WERI-Rb-1 (cell line): Measurements from ENCODE around the gene PAQR7.
A peak's percentile ranks its signal among the peaks of the same experiment; 100 is the strongest.

Source experiments
- DNase-seq: peaks from one replicate; pipeline ENCODE4 v3.0.0-alpha.2; 2020
- H3K27ac ChIP-seq: fragments of 250-450 bp; sonication (Bioruptor Pico); 2 replicates; pipeline ENCODE4 v1.5.1; 2020; ENCODE audit warnings: mild to moderate bottlenecking, moderate library complexity
- H3K27me3 ChIP-seq: fragments of 250-450 bp; sonication (Bioruptor Pico); 2 replicates; pipeline ENCODE4 v1.5.1; 2021; ENCODE audit warnings: mild to moderate bottlenecking, low read depth, moderate library complexity; ENCODE audit not compliant: insufficient read depth, severe bottlenecking
- H3K36me3 ChIP-seq: fragments of 250-450 bp; sonication (Bioruptor Pico); 2 replicates; pipeline ENCODE4 v1.5.1; 2020; ENCODE audit warnings: mild to moderate bottlenecking, moderate library complexity
- H3K4me3 ChIP-seq: 2 replicates; pipeline ENCODE4 v1.5.1; 2011; ENCODE audit warnings: low read depth, mild to moderate bottlenecking, control low read depth, low read length
- H3K9me3 ChIP-seq: fragments of 250-450 bp; sonication (Bioruptor Pico); 2 replicates; pipeline ENCODE4 v1.5.1; 2021; ENCODE audit warnings: mild to moderate bottlenecking, moderate library complexity; ENCODE audit not compliant: severe bottlenecking
- CTCF ChIP-seq: IDR thresholded peaks from 2 replicates; pipeline ENCODE4 v1.5.1; 2011; ENCODE audit warnings: low read depth, mild to moderate bottlenecking, control low read depth, inconsistent platforms, low read length

The PAQR7 gene

DNA sequence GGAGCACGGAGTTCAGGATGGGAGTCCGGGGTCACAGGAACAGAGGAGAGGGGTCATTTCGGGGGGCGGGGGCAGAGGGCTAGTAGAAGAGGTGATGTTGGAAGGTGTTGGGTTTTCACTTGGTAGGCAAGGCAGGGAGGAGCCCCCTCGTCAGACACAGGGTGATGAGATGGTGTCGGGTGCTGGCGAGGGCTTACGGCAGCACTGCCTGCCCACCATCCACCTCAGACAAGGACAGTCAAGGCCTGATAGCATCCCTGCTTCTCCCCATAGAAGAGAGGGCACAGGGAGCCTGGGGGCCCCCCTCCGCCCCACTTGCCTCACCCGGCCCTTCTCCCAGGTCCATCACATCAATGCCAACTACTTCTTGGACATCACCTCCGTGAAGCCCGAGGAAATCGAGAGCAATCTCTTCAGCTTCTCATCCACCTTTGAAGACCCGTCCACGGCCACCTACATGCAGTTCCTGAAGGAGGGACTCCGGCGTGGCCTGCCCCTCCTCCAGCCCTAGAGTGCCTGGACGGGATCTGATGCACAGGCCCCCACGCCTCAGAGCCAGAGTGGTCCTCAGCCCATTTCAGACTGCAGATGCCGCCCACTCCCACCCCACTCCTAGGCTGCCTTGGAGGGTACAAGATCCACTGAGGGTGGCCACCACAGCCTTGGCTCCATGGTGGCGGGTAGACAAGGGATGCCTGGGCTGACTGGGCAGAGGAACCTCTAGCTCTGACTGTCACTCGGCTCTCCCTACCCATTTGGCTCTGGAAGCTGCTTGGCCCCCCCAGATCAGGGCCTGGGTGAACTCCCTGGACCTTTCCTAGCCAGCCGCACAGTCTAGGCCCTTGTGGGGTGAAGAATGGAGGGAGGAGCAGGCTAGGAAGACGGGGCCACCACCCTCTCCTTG, 60.0 kb downstream of the PAQR7 start:
- peaks cover 7% of the 10 kb centered on the region for H3K36me3 ChIP-seq
- H3K27me3 ChIP-seq = no peaks in the 10 kb centered on the region
- no peak overlapping the region for H3K27ac ChIP-seq
- no peaks in the 10 kb centered on the region for H3K9me3 ChIP-seq
- no peak for DNase-seq
- TF ChIP-seq CTCF = no peak
- H3K4me3 ChIP-seq = no peak overlapping the region

DNA sequence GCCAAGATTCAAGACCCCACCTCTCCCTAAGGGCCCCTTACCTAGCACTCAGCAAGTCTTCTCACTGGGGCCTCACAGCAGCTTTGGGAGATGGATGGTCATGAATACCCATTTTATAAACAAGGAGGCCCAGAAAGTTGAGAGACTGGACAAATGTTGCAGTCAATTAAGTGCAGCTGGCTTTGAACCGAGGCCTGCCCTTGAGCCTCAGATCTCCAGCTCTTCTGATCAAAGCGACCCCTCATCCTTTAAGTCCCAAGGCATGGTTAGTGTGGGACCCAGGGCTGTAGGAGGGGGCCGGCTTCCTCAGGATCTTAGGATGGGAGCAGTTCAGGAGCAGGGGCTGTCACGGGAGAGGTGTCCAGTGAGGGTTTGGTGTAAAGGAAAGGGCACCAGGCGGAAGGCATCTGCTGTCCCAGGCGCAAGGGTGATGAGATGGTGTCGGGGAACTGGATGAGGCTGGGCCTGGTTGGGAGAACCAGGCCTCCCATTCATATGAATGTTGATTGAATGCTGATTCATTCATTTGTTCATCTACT, 60.9 kb downstream of the PAQR7 start:
- no peak overlapping the region for H3K27ac ChIP-seq
- H3K36me3 ChIP-seq = peaks cover 15% of the 10 kb centered on the region
- no peak for TF ChIP-seq CTCF
- no peak for DNase-seq
- H3K9me3 ChIP-seq = no peaks in the 10 kb centered on the region
- no peaks in the 10 kb centered on the region for H3K27me3 ChIP-seq
- H3K4me3 ChIP-seq = no peak overlapping the region

DNA sequence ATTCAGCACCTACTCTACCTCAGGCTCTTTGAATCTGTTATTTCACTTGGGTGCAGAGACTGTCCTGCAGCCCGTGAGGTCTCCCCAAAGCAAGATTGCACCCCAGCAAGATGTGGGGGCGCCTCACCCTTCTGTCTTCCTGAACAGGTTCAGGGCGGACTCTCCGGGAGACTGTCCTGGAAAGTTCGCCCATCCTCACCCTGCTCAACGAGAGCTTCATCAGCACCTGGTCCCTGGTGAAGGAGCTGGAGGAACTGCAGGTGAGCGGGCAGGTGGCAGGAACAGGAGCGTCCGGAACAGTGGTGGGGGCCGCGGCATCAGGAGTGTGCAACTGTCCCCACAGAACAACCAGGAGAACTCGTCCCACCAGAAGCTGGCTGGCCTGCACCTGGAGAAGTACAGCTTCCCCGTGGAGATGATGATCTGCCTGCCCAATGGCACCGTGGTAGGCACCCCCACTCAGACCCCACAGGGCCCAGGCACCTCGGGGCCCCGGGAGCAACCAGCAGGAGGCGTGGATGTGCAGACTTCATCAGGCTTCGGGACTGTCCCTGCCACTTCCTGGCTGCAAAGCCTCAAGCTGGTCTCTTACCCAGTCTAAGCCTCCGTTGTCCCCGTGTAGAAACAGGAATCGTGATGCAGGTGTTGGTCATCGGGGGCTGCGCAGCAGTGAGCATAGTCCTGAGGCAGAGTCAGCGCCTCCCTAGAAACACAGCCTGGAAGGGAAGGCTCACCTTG, 61.6 kb downstream of the PAQR7 start:
- H3K27me3 ChIP-seq = no peaks in the 10 kb centered on the region
- peak; percentile 26; the same call in 1 of the 2 replicates for TF ChIP-seq CTCF
- peaks cover 19% of the 10 kb centered on the region for H3K36me3 ChIP-seq
- DNase-seq = no peak
- no peaks in the 10 kb centered on the region for H3K9me3 ChIP-seq
- no peak overlapping the region for H3K4me3 ChIP-seq
- H3K27ac ChIP-seq = no peak overlapping the region

GRCh38 chr1:25813071-25813733, 62.3 kb downstream of the PAQR7 start:
- Histone ChIP-seq H3K36me3 (peaks cover 20% of the 10 kb centered on the region), H3K27ac (no peak overlapping the region), H3K4me3 (no peak overlapping the region), H3K9me3 (no peaks in the 10 kb centered on the region), H3K27me3 (no peaks in the 10 kb centered on the region)
- no peak for TF ChIP-seq CTCF
- no peak for DNase-seq
